Neutrophil (primary cell): ENCODE measurements around the gene JUND.
A peak's percentile ranks its signal among the peaks of the same experiment; 100 is the strongest.

Experiments
- H3K27ac ChIP-seq: fragments of 200-600 bp; sonication (generic); 2 replicates; pipeline ENCODE4 v1.5.1; 2016; ENCODE audit warnings: mild to moderate bottlenecking, moderate library complexity
- H3K27me3 ChIP-seq: fragments of 200-600 bp; sonication (generic); 2 replicates; pipeline ENCODE4 v1.6.0; 2016; ENCODE audit warnings: mild to moderate bottlenecking
- H3K36me3 ChIP-seq: fragments of 200-600 bp; sonication (generic); 2 replicates; pipeline ENCODE4 v1.5.1; 2017
- H3K4me1 ChIP-seq, 2 experiments: fragments of 200-600 bp in 1 of 2; sonication (generic) in 1 of 2; 1 replicate in 1 of 2; 2 replicates in 1 of 2; pipeline versions ENCODE4 v1.5.1 to v1.6.1; 2013 to 2016; ENCODE audit warnings: low read depth in 1 of 2, low read length in 1 of 2, mild to moderate bottlenecking in 1 of 2, moderate library complexity in 1 of 2; ENCODE audit not compliant: control insufficient read depth in 1 of 2, insufficient read depth in 1 of 2
- H3K4me3 ChIP-seq, 2 experiments: fragments of 200-600 bp in 1 of 2; sonication (generic) in 1 of 2; 1 replicate in 1 of 2; 2 replicates in 1 of 2; pipeline ENCODE4 v1.5.1; 2013 to 2016; ENCODE audit warnings: low read depth in 1 of 2, low read length in 1 of 2, mild to moderate bottlenecking in 1 of 2, moderate library complexity in 1 of 2
- H3K9me3 ChIP-seq: fragments of 200-600 bp; sonication (generic); 2 replicates; pipeline ENCODE4 v1.5.1; 2016
- TF ChIP-seq, protein P1 (sequence below): fragments of 200-600 bp; sonication (generic); IDR thresholded peaks from 2 replicates; pipeline ENCODE4 v1.5.1; 2016; ENCODE audit warnings: antibody characterized with exemption

Gene JUND

DNA sequence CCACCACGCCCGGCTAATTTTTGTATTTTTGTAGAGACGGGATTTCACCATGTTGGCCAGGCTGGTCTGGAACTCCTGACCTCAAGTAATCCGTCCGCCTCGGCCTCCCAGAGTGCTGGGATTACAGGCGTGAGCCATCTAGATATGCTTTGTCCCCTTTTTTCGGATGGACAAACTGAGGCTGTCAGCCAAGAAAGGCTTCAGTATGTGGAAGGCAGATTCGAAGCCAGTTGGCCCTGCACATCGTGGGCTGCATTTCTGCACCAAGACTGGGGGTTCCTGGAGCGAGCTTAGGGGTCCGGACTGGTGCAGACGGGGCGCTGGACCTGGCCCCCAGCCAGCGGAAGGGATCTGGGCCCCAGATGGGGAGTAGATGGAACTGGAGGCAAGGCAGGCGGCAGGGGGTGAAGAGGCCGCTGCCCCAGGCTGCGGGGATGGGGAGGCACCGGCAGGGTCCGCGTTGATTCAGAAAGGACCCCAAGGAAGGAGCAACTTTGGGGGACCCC lies 9.7 kb upstream of the JUND start:
- TF ChIP-seq, protein P1, sequence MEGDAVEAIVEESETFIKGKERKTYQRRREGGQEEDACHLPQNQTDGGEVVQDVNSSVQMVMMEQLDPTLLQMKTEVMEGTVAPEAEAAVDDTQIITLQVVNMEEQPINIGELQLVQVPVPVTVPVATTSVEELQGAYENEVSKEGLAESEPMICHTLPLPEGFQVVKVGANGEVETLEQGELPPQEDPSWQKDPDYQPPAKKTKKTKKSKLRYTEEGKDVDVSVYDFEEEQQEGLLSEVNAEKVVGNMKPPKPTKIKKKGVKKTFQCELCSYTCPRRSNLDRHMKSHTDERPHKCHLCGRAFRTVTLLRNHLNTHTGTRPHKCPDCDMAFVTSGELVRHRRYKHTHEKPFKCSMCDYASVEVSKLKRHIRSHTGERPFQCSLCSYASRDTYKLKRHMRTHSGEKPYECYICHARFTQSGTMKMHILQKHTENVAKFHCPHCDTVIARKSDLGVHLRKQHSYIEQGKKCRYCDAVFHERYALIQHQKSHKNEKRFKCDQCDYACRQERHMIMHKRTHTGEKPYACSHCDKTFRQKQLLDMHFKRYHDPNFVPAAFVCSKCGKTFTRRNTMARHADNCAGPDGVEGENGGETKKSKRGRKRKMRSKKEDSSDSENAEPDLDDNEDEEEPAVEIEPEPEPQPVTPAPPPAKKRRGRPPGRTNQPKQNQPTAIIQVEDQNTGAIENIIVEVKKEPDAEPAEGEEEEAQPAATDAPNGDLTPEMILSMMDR = no peak
- Histone ChIP-seq H3K27ac (peak overlapping the region; percentile 93), H3K36me3 (no peaks in the 10 kb centered on the region), H3K4me3 (peak overlapping the region; percentile 81 to 92), H3K4me1 (peaks cover 19 to 20% of the 10 kb centered on the region in 2 experiments), H3K27me3 (peaks cover 11% of the 10 kb centered on the region), H3K9me3 (no peaks in the 10 kb centered on the region)

DNA sequence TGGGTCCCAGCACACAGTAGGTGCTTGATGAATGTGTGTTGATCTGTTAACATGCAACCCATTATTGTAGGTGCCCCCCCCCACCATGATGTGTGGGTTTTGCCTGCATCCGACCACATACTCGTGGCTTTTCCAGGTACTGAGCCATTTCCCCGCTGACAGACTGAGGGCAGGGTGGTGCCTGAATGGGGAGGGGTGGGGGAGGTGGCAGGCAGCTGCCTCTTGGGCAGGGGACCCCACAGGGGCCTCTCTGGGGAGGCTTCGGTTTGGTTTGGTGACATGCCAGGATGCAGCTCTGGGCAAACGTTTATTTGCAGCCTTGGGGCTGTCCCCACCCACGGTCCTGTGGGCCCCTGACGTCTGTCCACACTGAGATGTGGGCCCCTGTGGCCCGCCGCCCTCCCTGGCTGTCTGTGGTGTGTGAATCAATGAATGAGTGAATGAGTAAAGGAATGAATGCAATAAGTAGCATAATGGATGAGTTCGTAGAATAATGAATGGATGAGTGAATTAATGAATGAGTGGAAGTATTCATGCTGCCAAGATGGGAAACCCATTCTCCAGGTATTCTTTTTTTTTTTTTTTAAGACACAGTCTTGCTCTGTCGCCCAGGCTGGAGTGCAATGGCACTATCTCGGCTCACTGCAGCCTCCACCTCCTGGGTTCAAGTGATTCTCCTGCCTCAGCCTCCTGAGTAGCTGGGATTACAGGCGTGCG lies 9.0 kb upstream of the JUND start:
- Histone ChIP-seq H3K27me3 (peaks cover 11% of the 10 kb centered on the region), H3K36me3 (no peaks in the 10 kb centered on the region), H3K9me3 (no peaks in the 10 kb centered on the region), H3K4me3 (peak overlapping the region in 1 of 2 experiments; percentile 81), H3K4me1 (peaks cover 19 to 20% of the 10 kb centered on the region in 2 experiments), H3K27ac (peak overlapping the region; percentile 93)
- TF ChIP-seq, protein P1 = no peak

DNA sequence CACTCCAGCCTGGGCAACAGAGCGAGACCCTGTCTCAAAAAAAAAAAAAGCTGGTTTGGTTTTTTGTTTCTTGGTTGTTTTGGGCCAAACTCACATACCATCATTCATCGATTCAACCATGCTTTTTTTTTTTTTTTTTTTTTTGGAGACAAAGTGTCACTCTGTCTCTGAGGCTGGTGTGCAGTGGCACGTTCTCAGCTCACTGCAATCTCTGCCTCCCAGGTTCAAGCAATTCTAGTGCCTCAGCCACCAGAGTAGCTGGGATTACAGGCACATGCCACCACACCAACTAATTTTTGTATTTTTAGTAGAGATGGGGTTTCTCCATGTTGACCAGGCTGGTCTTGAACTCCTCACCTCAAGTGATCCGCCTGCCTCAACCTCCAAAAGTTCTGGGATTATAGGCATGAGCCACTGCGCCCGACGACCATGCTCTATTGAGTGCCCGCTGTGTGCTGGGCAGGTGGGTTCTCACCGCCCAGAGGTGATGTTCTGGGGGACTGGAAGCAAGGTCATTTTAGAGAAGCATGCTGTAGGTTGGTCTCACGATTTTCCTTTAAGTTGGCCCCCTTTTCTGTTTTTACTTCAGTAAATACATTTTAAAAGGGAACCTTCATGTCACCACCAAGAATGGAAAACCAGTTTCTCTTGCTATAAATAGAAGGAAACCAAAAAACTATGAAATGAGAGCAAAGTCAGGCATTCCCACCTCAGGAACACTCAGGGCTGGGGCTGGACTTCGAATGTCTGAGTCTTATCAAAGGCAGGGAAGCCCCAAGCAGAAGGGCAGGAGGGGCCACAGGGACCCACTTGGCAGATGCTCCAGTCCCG lies 8.3 kb upstream of the JUND start:
- Histone ChIP-seq H3K36me3 (no peaks in the 10 kb centered on the region), H3K27ac (peak overlapping the region; percentile 93), H3K27me3 (peaks cover 10% of the 10 kb centered on the region), H3K4me3 (no peak overlapping the region), H3K9me3 (no peaks in the 10 kb centered on the region), H3K4me1 (peaks cover 19 to 20% of the 10 kb centered on the region in 2 experiments)
- TF ChIP-seq, protein P1 = no peak

DNA sequence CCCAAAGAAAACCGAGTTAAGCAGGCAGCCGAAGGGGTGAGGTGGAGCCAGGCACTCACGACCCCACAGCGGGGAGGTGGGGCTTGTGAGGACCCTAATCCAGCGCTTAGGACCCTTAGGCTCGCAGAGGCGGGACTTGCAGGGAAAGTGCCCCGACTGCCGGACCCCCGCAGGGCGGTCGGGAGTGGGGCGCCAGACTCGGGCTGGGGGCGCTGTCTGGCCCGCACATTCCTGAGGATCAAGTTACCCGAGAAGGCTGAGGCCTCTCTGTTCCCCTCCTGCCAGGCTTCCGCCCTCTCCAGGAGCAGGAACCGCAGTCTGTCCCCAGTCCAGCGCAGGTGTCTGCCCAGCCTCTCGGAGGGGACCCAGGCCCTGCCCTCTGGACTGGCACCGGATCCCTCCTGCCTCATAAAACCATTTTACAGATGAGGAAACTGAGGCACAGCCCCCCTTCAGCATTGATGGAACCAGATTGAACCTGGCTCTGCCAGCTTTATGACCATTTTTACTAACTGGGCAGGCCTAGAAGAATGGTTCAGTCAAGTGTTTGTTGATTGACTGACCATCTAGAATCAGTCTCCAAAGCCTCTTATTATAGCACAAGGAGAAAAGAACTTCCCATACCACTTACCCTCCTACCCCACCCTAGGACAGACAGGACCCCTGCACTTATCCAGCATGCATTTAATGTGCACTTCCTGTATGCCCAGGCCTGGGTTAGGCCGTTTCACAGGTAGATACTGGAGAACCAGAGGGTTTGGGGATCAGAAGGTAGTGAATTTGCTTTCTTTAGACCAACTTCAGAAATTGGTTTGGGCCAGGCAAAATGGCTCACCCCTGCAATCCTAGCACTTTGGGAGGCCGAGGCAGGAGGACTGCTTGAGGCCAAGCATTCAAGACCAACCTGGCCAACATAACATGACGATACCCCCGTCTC lies 6.7 kb upstream of the JUND start:
- Histone ChIP-seq H3K27me3 (no peaks in the 10 kb centered on the region), H3K4me3 (no peak overlapping the region), H3K4me1 (peaks cover 16 to 17% of the 10 kb centered on the region in 2 experiments), H3K36me3 (no peaks in the 10 kb centered on the region), H3K27ac (no peak overlapping the region), H3K9me3 (no peaks in the 10 kb centered on the region)
- TF ChIP-seq, protein P1 = no peak

DNA sequence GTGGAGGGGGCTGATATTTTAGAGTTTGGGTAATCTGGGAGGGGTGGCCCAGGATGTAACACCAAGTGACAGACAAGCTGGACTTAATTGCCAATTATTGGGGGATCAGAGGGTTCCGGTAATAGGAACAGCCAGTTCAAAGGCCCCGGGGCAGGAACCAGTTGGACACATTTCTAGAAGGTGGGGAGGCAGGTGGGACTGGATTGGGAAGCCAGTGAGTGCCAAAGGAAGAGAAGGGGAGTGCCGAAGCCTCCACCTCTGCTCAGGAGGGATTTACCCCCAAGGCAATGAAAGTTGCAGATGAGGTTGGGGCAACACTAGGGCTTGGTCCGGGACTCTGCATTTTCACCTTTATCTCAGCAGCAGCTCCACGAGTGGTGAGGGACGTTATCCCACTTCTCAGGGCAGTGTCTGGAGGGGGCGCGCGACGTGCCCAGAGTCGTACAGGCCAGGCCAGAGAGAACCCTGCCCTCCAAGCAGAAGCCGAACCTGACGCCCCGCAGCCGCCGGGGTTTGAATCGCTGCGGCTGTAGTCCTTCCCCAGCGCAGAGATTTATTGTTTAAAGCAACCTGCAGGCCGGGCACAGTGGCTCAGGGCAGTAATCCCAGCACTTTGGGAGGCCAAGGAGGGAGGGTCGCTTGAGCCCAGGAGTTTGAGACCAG lies 5.7 kb upstream of the JUND start:
- H3K27ac ChIP-seq = no peak overlapping the region
- H3K4me1 ChIP-seq = peaks cover 16% of the 10 kb centered on the region in 2 experiments
- no peaks in the 10 kb centered on the region for H3K36me3 ChIP-seq
- H3K27me3 ChIP-seq = no peaks in the 10 kb centered on the region
- H3K9me3 ChIP-seq = no peaks in the 10 kb centered on the region
- TF ChIP-seq, protein P1 = no peak
- H3K4me3 ChIP-seq = no peak overlapping the region
